SH-SY5Y (cell line): Measurements from ENCODE around the gene SPEF1.

Experiments used
- GATA2 ChIP-seq: IDR thresholded peaks from 2 replicates; pipeline ENCODE4 v1.6.1; 2011; ENCODE audit warnings: mild to moderate bottlenecking, low read depth, low read length
- GATA3 ChIP-seq: IDR thresholded peaks from 2 replicates; pipeline ENCODE4 v1.6.1; 2011; ENCODE audit warnings: low read depth, mild to moderate bottlenecking, low read length, moderate library complexity

GRCh38 chr20:3800878-3801260 is 19.6 kb upstream of the SPEF1 start:
- no peak for TF ChIP-seq GATA2
- TF ChIP-seq GATA3: no peak
